ENCODE data around the gene ATP10A.

The ATP10A gene

GRCh38 chr15:25713736-25714537 is 149.2 kb downstream of the ATP10A start:
- Histone ChIP-seq H4K20me1 (ENCODE audit: insufficient read depth, low read length) (no peaks in the 10 kb centered on the region), H3K4me1 (ENCODE audit: insufficient read depth, low read length, severe bottlenecking) (no peaks in the 10 kb centered on the region), H2AFZ (ENCODE audit: low read length) (no peak overlapping the region), H3K4me2 (ENCODE audit: low read length) (no peak overlapping the region), H3K27me3 (ENCODE audit: insufficient read depth, low read length) (no peaks in the 10 kb centered on the region), H3K27ac (ENCODE audit: low read depth, low read length, poor library complexity, severe bottlenecking) (no peak overlapping the region), H3K9me3 (ENCODE audit: low read length) (no peaks in the 10 kb centered on the region), H3K79me2 (ENCODE audit: insufficient read depth, low read length) (no peaks in the 10 kb centered on the region), H3F3A (ENCODE audit: insufficient read depth, low read length) (no peaks in the 10 kb centered on the region), H3K9me2 (ENCODE audit: low read depth, low read length) (no peaks in the 10 kb centered on the region), H3K4me3 (ENCODE audit: low read depth, low read length, poor library complexity, severe bottlenecking) (no peak overlapping the region), H3K36me3 (ENCODE audit: insufficient read depth, low read length) (no peaks in the 10 kb centered on the region), H3K9ac (ENCODE audit: low read length) (no peak overlapping the region)
- no peak for TF ChIP-seq EZH2 (IDR thresholded peaks at IDR 0.05; ENCODE audit: borderline replicate concordance, low read length)
- TF ChIP-seq, protein P1, sequence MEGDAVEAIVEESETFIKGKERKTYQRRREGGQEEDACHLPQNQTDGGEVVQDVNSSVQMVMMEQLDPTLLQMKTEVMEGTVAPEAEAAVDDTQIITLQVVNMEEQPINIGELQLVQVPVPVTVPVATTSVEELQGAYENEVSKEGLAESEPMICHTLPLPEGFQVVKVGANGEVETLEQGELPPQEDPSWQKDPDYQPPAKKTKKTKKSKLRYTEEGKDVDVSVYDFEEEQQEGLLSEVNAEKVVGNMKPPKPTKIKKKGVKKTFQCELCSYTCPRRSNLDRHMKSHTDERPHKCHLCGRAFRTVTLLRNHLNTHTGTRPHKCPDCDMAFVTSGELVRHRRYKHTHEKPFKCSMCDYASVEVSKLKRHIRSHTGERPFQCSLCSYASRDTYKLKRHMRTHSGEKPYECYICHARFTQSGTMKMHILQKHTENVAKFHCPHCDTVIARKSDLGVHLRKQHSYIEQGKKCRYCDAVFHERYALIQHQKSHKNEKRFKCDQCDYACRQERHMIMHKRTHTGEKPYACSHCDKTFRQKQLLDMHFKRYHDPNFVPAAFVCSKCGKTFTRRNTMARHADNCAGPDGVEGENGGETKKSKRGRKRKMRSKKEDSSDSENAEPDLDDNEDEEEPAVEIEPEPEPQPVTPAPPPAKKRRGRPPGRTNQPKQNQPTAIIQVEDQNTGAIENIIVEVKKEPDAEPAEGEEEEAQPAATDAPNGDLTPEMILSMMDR (IDR thresholded peaks at IDR 0.05; ENCODE audit: low read length) = no peak

- H3K9me2 ChIP-seq (ENCODE audit: low read depth, low read length) = no peaks in the 10 kb centered on the region
- H3K79me2 ChIP-seq (ENCODE audit: insufficient read depth, low read length) = no peaks in the 10 kb centered on the region
- no peaks in the 10 kb centered on the region for H3K36me3 ChIP-seq (ENCODE audit: insufficient read depth, low read length)
- no peaks in the 10 kb centered on the region for H4K20me1 ChIP-seq (ENCODE audit: insufficient read depth, low read length)
- H3K9ac ChIP-seq (ENCODE audit: low read length) = no peak overlapping the region
- no peak overlapping the region for H2AFZ ChIP-seq (ENCODE audit: low read length)
- no peaks in the 10 kb centered on the region for H3F3A ChIP-seq (ENCODE audit: insufficient read depth, low read length)
- H3K4me2 ChIP-seq (ENCODE audit: low read length) = no peak overlapping the region
- H3K9me3 ChIP-seq (ENCODE audit: low read length) = no peaks in the 10 kb centered on the region
- H3K27me3 ChIP-seq (ENCODE audit: insufficient read depth, low read length) = no peaks in the 10 kb centered on the region
- no peak for TF ChIP-seq EZH2 (IDR thresholded peaks at IDR 0.05; ENCODE audit: borderline replicate concordance, low read length)
- TF ChIP-seq, protein P1 (IDR thresholded peaks at IDR 0.05; ENCODE audit: low read length) = no peak
- no peak overlapping the region for H3K4me3 ChIP-seq (ENCODE audit: low read depth, low read length, poor library complexity, severe bottlenecking)
- H3K4me1 ChIP-seq (ENCODE audit: insufficient read depth, low read length, severe bottlenecking) = no peaks in the 10 kb centered on the region
- no peak overlapping the region for H3K27ac ChIP-seq (ENCODE audit: low read depth, low read length, poor library complexity, severe bottlenecking)
Observed at GRCh38 chr15:25712961-25713355, 150.2 kb downstream of the ATP10A start.

DNA sequence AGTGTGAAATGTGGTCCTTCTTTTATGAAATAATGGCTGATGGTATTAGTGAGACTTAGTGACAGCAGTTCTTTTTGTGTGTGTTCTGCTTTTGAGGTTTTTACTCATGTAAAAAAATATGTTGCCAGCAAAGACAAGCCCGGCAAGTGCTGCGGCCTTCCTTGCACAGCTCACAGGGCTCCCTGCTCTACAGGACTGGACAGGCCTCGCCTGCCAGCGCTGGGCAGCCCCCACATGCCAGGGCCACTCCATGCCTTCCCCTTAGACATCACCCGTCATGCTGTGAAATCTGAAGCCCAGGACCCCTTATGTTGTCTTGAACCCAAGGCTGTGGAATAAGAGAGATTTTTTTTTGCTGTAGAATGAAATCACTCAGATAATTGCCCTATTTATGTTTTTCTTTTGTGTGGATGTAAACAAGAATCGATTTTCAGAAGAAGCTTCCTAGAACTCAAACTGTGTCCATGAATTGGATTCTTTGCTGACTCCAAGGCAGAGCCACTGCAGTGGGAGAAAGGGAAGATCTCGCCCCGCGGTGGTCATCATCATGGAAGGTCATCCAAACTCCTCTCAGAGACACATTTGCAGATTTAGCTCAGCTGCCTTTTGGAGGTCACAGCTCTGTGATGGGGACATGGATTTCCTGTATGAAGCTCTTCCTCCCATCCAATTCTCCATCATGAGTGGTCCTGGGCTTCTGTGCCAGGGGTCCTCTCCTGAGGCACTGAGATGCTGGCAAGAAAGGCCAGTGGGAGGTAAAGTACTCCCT is 150.8 kb downstream of the ATP10A start:
- Histone ChIP-seq H3K9ac (ENCODE audit: low read length) (no peak overlapping the region), H3F3A (ENCODE audit: insufficient read depth, low read length) (no peaks in the 10 kb centered on the region), H3K27ac (ENCODE audit: low read depth, low read length, poor library complexity, severe bottlenecking) (no peak overlapping the region), H4K20me1 (ENCODE audit: insufficient read depth, low read length) (no peaks in the 10 kb centered on the region), H3K9me3 (ENCODE audit: low read length) (no peaks in the 10 kb centered on the region), H3K4me1 (ENCODE audit: insufficient read depth, low read length, severe bottlenecking) (no peaks in the 10 kb centered on the region), H3K27me3 (ENCODE audit: insufficient read depth, low read length) (no peaks in the 10 kb centered on the region), H3K4me3 (ENCODE audit: low read depth, low read length, poor library complexity, severe bottlenecking) (no peak overlapping the region), H2AFZ (ENCODE audit: low read length) (no peak overlapping the region), H3K4me2 (ENCODE audit: low read length) (no peak overlapping the region), H3K36me3 (ENCODE audit: insufficient read depth, low read length) (no peaks in the 10 kb centered on the region), H3K79me2 (ENCODE audit: insufficient read depth, low read length) (no peaks in the 10 kb centered on the region), H3K9me2 (ENCODE audit: low read depth, low read length) (no peaks in the 10 kb centered on the region)
- TF ChIP-seq, protein P1 (IDR thresholded peaks at IDR 0.05; ENCODE audit: low read length) = no peak
- no peak for TF ChIP-seq EZH2 (IDR thresholded peaks at IDR 0.05; ENCODE audit: borderline replicate concordance, low read length)
